HG02884 (cell line): Measurements from ENCODE around the gene MMP23B.

Experiments used
- ATAC-seq: cut with Tn5 transposase; IDR thresholded peaks from one replicate; pipeline ENCODE4 v1.9.1; 2021; ENCODE audit warnings: mild to moderate bottlenecking, moderate library complexity; ENCODE audit not compliant: unreplicated experiment

Gene MMP23B

GRCh38 chr1:1618396-1619068 lies 13.4 kb upstream of the MMP23B start:
- ATAC-seq, result no peak

GRCh38 chr1:1619917-1620361 lies 12.0 kb upstream of the MMP23B start:
- ATAC-seq, result no peak

GRCh38 chr1:1620433-1621139 lies 11.4 kb upstream of the MMP23B start:
- ATAC-seq, result no peak

- ATAC-seq, result no peak
Measured at GRCh38 chr1:1621173-1622009, 10.6 kb upstream of the MMP23B start.

GRCh38 chr1:1622010-1622787 lies 9.8 kb upstream of the MMP23B start:
- no peak for ATAC-seq

- no peak for ATAC-seq
Measured at GRCh38 chr1:1622788-1623094, 9.2 kb upstream of the MMP23B start.

- no peak for ATAC-seq
Measured at GRCh38 chr1:1623181-1623630, 8.8 kb upstream of the MMP23B start.

GRCh38 chr1:1623631-1624442 lies 8.1 kb upstream of the MMP23B start:
- no peak for ATAC-seq

GRCh38 chr1:1624443-1625403 lies 7.2 kb upstream of the MMP23B start:
- no peak for ATAC-seq

GRCh38 chr1:1625404-1625775 lies 6.6 kb upstream of the MMP23B start:
- ATAC-seq, result no peak

GRCh38 chr1:1625824-1626206 lies 6.2 kb upstream of the MMP23B start:
- no peak for ATAC-seq

- no peak for ATAC-seq
Measured at GRCh38 chr1:1626207-1627141, 5.5 kb upstream of the MMP23B start.

- no peak for ATAC-seq
Measured at GRCh38 chr1:1627261-1627828, 4.6 kb upstream of the MMP23B start.

GRCh38 chr1:1627829-1628753 lies 3.9 kb upstream of the MMP23B start:
- no peak for ATAC-seq

- ATAC-seq, result no peak
Measured at GRCh38 chr1:1628754-1629429, 3.1 kb upstream of the MMP23B start.
